GM12864 (cell line): ENCODE measurements around the gene EIF1B.

Experiments
- DNase-seq: peaks from one replicate; pipeline ENCODE4 v3.0.0-alpha.2; 2011; ENCODE audit warnings: low read depth
- H3K4me3 ChIP-seq: 2 replicates; pipeline ENCODE4 v1.5.1; 2011; ENCODE audit warnings: mild to moderate bottlenecking, low read depth, low read length, control low read depth
- TF ChIP-seq, protein P1 (sequence below): IDR thresholded peaks from 2 replicates; pipeline ENCODE4 v1.5.1; 2011; ENCODE audit warnings: low read depth, mild to moderate bottlenecking, moderate library complexity, low read length, control low read depth, inconsistent platforms; ENCODE audit errors: missing control alignments

Gene EIF1B

DNA sequence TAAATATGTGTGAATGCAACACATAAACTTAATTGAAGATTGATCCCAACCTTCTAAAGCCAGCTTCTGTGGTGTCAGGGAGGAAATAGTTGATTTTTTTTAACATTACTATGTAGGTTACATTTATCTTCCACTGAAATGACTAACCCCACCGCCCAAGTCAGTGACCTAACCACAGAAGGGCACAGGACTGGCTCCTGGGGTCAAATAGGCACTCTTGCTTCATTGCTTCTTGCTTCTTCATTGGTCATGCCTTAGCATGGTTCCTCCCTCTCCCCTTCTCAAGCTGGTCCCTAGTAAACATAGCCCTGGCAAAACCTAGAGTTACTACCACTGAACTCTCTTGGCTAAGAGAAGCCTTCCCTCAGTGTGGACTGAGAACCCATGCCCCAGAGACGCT, 12.3 kb downstream of the EIF1B start:
- TF ChIP-seq, protein P1, sequence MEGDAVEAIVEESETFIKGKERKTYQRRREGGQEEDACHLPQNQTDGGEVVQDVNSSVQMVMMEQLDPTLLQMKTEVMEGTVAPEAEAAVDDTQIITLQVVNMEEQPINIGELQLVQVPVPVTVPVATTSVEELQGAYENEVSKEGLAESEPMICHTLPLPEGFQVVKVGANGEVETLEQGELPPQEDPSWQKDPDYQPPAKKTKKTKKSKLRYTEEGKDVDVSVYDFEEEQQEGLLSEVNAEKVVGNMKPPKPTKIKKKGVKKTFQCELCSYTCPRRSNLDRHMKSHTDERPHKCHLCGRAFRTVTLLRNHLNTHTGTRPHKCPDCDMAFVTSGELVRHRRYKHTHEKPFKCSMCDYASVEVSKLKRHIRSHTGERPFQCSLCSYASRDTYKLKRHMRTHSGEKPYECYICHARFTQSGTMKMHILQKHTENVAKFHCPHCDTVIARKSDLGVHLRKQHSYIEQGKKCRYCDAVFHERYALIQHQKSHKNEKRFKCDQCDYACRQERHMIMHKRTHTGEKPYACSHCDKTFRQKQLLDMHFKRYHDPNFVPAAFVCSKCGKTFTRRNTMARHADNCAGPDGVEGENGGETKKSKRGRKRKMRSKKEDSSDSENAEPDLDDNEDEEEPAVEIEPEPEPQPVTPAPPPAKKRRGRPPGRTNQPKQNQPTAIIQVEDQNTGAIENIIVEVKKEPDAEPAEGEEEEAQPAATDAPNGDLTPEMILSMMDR: no peak

DNA sequence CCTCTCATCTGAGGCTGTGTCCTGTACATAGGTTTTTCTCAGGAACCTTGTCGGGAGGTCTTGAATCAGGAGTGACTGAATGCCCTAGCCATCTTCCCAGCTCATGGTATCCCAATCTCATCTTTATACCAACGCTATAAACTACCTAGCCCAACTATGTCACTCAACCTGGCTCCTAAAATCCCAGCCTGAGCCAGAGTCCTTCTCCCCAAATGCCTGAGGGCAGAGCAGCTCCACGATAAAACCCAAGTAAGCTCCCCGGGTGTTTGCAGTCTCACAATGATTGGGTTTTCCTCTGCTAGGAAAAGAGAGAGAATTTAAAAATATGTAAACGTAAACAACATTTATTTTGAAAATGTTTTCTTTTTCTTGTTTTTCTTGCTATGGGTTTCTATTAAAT, 14.4 kb downstream of the EIF1B start:
- TF ChIP-seq, protein P1: no peak
- no peak for DNase-seq
- no peak overlapping the region for H3K4me3 ChIP-seq

More for the DNA sequence above, 12.3 kb downstream of the EIF1B start:
- no peak for DNase-seq
- H3K4me3 ChIP-seq: no peak overlapping the region

DNA sequence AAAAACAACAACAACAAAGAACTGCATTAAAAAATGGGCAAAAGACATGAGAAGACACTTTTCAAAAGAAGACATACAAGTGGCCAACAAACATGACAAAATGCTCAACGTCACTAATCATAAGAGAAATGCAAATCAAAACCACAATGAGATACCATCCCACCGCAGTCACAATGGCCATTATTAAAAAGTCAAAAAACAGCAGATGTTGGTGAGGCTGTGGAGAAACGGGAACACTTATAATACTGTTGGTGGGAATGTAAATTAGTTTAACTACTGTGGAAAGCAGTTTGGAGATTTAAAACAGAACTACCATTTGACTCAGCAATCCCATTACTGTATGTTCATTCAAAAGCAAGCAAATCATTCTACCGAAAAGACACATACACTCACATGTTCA, 15.1 kb downstream of the EIF1B start:
- TF ChIP-seq, protein P1: no peak

DNA sequence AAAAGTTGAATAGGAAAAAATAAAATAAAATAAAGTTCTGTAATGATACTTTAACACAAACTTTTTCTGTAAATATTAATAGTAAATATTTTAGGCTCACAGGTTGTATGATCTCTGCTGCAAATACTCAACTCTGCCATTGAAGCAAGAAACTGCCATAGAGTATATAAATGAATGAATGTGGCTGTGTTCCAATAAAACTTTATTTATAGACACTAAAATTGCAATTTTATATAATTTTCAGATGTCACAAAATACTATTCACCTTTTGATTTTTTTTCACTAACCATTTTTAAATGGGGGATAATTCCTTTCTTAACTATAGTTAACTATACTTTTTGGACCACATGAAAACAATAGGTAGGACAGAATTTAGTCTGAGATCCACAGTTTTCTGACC, 16.0 kb downstream of the EIF1B start:
- no peak for DNase-seq
- H3K4me3 ChIP-seq: no peak overlapping the region
- TF ChIP-seq, protein P1: no peak

More for the DNA sequence above, 15.1 kb downstream of the EIF1B start:
- no peak for DNase-seq
- no peak overlapping the region for H3K4me3 ChIP-seq

DNA sequence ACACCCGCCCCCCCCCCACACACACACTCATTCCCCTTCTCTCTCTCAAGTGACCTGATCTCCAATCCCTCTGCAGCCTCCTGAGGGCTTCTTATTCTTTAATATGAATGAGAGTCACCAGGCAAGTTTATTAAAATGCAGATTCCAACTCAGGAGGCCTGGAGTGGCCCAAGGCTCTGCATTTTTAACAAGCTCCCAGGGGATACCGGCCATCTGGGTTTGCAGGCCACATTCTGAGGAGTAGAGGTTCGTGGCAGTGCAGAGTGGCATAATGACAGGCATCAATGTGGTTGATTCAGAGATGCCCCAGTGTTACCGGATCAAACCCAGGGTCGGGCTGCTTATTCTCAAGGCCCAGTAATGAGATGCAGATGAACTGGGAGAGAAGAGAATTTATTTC, 18.9 kb downstream of the EIF1B start:
- DNase-seq: no peak
- H3K4me3 ChIP-seq: no peak overlapping the region
- TF ChIP-seq, protein P1: no peak

DNA sequence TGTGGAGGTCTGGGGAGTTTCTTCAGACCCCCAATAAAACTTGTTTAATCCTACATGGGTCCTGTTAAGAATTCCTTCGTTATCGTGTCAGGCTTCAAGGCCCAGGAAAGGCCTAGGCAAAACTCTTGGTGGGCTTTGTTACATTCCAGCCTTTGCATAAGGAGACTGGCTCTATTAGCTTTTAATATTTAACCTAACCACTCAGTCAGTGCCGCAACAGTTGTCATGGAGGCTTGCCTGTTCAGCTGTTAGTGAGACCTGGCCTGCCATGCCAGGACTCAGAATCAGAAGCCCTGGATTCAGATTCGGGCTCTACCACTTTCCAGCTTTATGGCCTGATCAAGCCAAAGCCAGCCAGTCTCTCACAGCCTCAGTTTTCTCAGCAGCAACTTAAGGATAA, 19.6 kb downstream of the EIF1B start:
- no peak overlapping the region for H3K4me3 ChIP-seq
- no peak for DNase-seq
- TF ChIP-seq, protein P1: no peak

DNA sequence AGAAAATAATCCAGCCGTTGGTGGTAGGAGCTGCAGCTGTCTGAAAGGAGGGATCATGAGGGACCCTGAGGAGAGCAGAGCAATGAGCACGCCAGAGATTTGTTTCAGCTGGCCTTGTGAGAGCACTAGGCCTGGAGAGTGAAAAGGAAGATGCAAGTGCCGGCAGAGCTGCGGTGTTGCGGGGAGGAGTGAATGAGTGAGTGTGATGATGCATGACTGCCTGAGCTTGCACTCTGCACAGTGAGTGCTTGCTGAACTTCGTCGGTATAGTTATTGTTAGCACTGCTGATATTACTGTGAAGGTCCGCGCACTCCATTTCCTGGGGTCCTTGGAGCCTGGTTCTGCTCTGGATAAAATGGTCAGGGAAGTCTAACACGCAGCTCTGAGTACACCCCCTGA, 23.2 kb downstream of the EIF1B start:
- no peak overlapping the region for H3K4me3 ChIP-seq
- TF ChIP-seq, protein P1: no peak
- no peak for DNase-seq
